ENCODE data around the gene TAB2.
"Not testable (repeated sequence)": the region's sequence is repeated elsewhere in the genome, so short reads cannot be mapped to it uniquely, and the experiment has no call there.

TAB2 gene

GRCh38 chr6:149334682-149335160 is 17.2 kb downstream of the TAB2 start:
- H3K4me3 Mint-ChIP-seq: peak overlapping the region; percentile 61
- peak overlapping the region; percentile 89 for H3K27ac Mint-ChIP-seq

GRCh38 chr6:149335924-149336608 is 18.6 kb downstream of the TAB2 start:
- peaks cover 87% of the 10 kb centered on the region for H3K4me1 Mint-ChIP-seq (ENCODE audit: low read depth)
- no peaks in the 10 kb centered on the region for H3K9me3 Mint-ChIP-seq (ENCODE audit: low read depth)
- H3K36me3 Mint-ChIP-seq: peaks cover 7% of the 10 kb centered on the region
- H3K4me3 Mint-ChIP-seq: peak overlapping the region; percentile 74
- H3K27ac Mint-ChIP-seq: peak overlapping the region; percentile 93
- H3K27me3 Mint-ChIP-seq: no peaks in the 10 kb centered on the region

More at GRCh38 chr6:149334682-149335160, 17.2 kb downstream of the TAB2 start:
- Mint-ChIP-seq H3K9me3 (ENCODE audit: low read depth) (no peaks in the 10 kb centered on the region), H3K27me3 (no peaks in the 10 kb centered on the region), H3K4me1 (ENCODE audit: low read depth) (peaks cover 88% of the 10 kb centered on the region), H3K36me3 (peaks cover 7% of the 10 kb centered on the region)

GRCh38 chr6:149336609-149336928 is 19.1 kb downstream of the TAB2 start:
- H3K4me1 Mint-ChIP-seq (ENCODE audit: low read depth): peaks cover 87% of the 10 kb centered on the region
- H3K27ac Mint-ChIP-seq: peak overlapping the region; percentile 93
- peak overlapping the region; percentile 74 for H3K4me3 Mint-ChIP-seq
- no peaks in the 10 kb centered on the region for H3K27me3 Mint-ChIP-seq
- H3K36me3 Mint-ChIP-seq: peaks cover 7% of the 10 kb centered on the region
- no peaks in the 10 kb centered on the region for H3K9me3 Mint-ChIP-seq (ENCODE audit: low read depth)

GRCh38 chr6:149337320-149337719 is 19.8 kb downstream of the TAB2 start:
- peaks cover 7% of the 10 kb centered on the region for H3K36me3 Mint-ChIP-seq
- no peaks in the 10 kb centered on the region for H3K9me3 Mint-ChIP-seq (ENCODE audit: low read depth)
- H3K27ac Mint-ChIP-seq: peak overlapping the region; percentile 67
- peaks cover 87% of the 10 kb centered on the region for H3K4me1 Mint-ChIP-seq (ENCODE audit: low read depth)
- no peaks in the 10 kb centered on the region for H3K27me3 Mint-ChIP-seq
- H3K4me3 Mint-ChIP-seq: peak overlapping the region; percentile 41

- Mint-ChIP-seq H3K27ac (peak overlapping the region; percentile 90), H3K36me3 (peaks cover 7% of the 10 kb centered on the region), H3K27me3 (no peaks in the 10 kb centered on the region), H3K4me3 (peak overlapping the region; percentile 63), H3K9me3 (ENCODE audit: low read depth) (no peaks in the 10 kb centered on the region), H3K4me1 (ENCODE audit: low read depth) (peaks cover 89% of the 10 kb centered on the region)
Measured at GRCh38 chr6:149340200-149340599, 22.7 kb downstream of the TAB2 start.

- Mint-ChIP-seq H3K9me3 (ENCODE audit: low read depth) (no peaks in the 10 kb centered on the region), H3K4me3 (peak overlapping the region; percentile 67), H3K27ac (peak overlapping the region; percentile 95), H3K36me3 (peaks cover 10% of the 10 kb centered on the region), H3K27me3 (no peaks in the 10 kb centered on the region), H3K4me1 (ENCODE audit: low read depth) (peaks cover 85% of the 10 kb centered on the region)
Measured at GRCh38 chr6:149342525-149342924, 25.0 kb downstream of the TAB2 start.

GRCh38 chr6:149343501-149343900 is 26.0 kb downstream of the TAB2 start:
- peaks cover 12% of the 10 kb centered on the region for H3K36me3 Mint-ChIP-seq

GRCh38 chr6:149346078-149346477 is 28.6 kb downstream of the TAB2 start:
- Mint-ChIP-seq H3K27ac (peak overlapping the region; percentile 82), H3K4me3 (peak overlapping the region; percentile 52)

More at GRCh38 chr6:149343501-149343900, 26.0 kb downstream of the TAB2 start:
- H3K4me1 Mint-ChIP-seq (ENCODE audit: low read depth): peaks cover 82% of the 10 kb centered on the region
- H3K27ac Mint-ChIP-seq: peak overlapping the region; percentile 95
- H3K9me3 Mint-ChIP-seq (ENCODE audit: low read depth): no peaks in the 10 kb centered on the region
- H3K4me3 Mint-ChIP-seq: no peak overlapping the region
- H3K27me3 Mint-ChIP-seq: no peaks in the 10 kb centered on the region

GRCh38 chr6:149347067-149347466 is 29.6 kb downstream of the TAB2 start:
- no peak overlapping the region for H3K4me3 Mint-ChIP-seq
- H3K27ac Mint-ChIP-seq: no peak overlapping the region
- no peaks in the 10 kb centered on the region for H3K27me3 Mint-ChIP-seq
- H3K4me1 Mint-ChIP-seq (ENCODE audit: low read depth): peaks cover 81% of the 10 kb centered on the region
- H3K9me3 Mint-ChIP-seq (ENCODE audit: low read depth): no peaks in the 10 kb centered on the region
- peaks cover 12% of the 10 kb centered on the region for H3K36me3 Mint-ChIP-seq

More at GRCh38 chr6:149346078-149346477, 28.6 kb downstream of the TAB2 start:
- H3K36me3 Mint-ChIP-seq: peaks cover 12% of the 10 kb centered on the region
- no peaks in the 10 kb centered on the region for H3K27me3 Mint-ChIP-seq
- peaks cover 82% of the 10 kb centered on the region for H3K4me1 Mint-ChIP-seq (ENCODE audit: low read depth)
- H3K9me3 Mint-ChIP-seq (ENCODE audit: low read depth): no peaks in the 10 kb centered on the region

- not testable (repeated sequence) for H3K9me3 Mint-ChIP-seq (ENCODE audit: low read depth); H3K27me3 Mint-ChIP-seq
- peaks cover 77% of the 10 kb centered on the region for H3K4me1 Mint-ChIP-seq (ENCODE audit: low read depth)
- H3K4me3 Mint-ChIP-seq: peak overlapping the region; percentile 17
- peak overlapping the region; percentile 55 for H3K27ac Mint-ChIP-seq
- peaks cover 13% of the 10 kb centered on the region for H3K36me3 Mint-ChIP-seq
Measured at GRCh38 chr6:149349279-149349678, 31.8 kb downstream of the TAB2 start.

- peak overlapping the region; percentile 13 for H3K27ac Mint-ChIP-seq
- peaks cover 8% of the 10 kb centered on the region for H3K36me3 Mint-ChIP-seq
- no peaks in the 10 kb centered on the region for H3K27me3 Mint-ChIP-seq
- H3K9me3 Mint-ChIP-seq (ENCODE audit: low read depth): no peaks in the 10 kb centered on the region
- peaks cover 85% of the 10 kb centered on the region for H3K4me1 Mint-ChIP-seq (ENCODE audit: low read depth)
- H3K4me3 Mint-ChIP-seq: no peak overlapping the region
Measured at GRCh38 chr6:149354009-149354408, 36.5 kb downstream of the TAB2 start.

- peaks cover 12% of the 10 kb centered on the region for H3K36me3 Mint-ChIP-seq
- H3K27me3 Mint-ChIP-seq: no peaks in the 10 kb centered on the region
- no peak overlapping the region for H3K4me3 Mint-ChIP-seq
- H3K4me1 Mint-ChIP-seq (ENCODE audit: low read depth): peaks cover 84% of the 10 kb centered on the region
- peak overlapping the region; percentile 64 for H3K27ac Mint-ChIP-seq
- H3K9me3 Mint-ChIP-seq (ENCODE audit: low read depth): no peaks in the 10 kb centered on the region
Measured at GRCh38 chr6:149356081-149356750, 38.7 kb downstream of the TAB2 start.

- H3K36me3 Mint-ChIP-seq: peaks cover 20% of the 10 kb centered on the region
- H3K4me1 Mint-ChIP-seq (ENCODE audit: low read depth): peaks cover 84% of the 10 kb centered on the region
- H3K27me3 Mint-ChIP-seq: no peaks in the 10 kb centered on the region
- H3K27ac Mint-ChIP-seq: peak overlapping the region; percentile 77
- peak overlapping the region; percentile 23 for H3K4me3 Mint-ChIP-seq
- H3K9me3 Mint-ChIP-seq (ENCODE audit: low read depth): peaks cover 9% of the 10 kb centered on the region
Measured at GRCh38 chr6:149357726-149358538, 40.4 kb downstream of the TAB2 start.

- H3K4me3 Mint-ChIP-seq: peak overlapping the region; percentile 1
- H3K27ac Mint-ChIP-seq: peak overlapping the region; percentile 77
- H3K4me1 Mint-ChIP-seq (ENCODE audit: low read depth): peaks cover 87% of the 10 kb centered on the region
- H3K9me3 Mint-ChIP-seq (ENCODE audit: low read depth): peaks cover 9% of the 10 kb centered on the region
- H3K36me3 Mint-ChIP-seq: peaks cover 20% of the 10 kb centered on the region
- no peaks in the 10 kb centered on the region for H3K27me3 Mint-ChIP-seq
Measured at GRCh38 chr6:149359440-149359839, 41.9 kb downstream of the TAB2 start.

GRCh38 chr6:149360536-149360935 is 43.0 kb downstream of the TAB2 start:
- H3K4me1 Mint-ChIP-seq (ENCODE audit: low read depth): peaks cover 85% of the 10 kb centered on the region
- no peak overlapping the region for H3K4me3 Mint-ChIP-seq
- peaks cover 9% of the 10 kb centered on the region for H3K9me3 Mint-ChIP-seq (ENCODE audit: low read depth)
- H3K27me3 Mint-ChIP-seq: no peaks in the 10 kb centered on the region
- peak overlapping the region; percentile 88 for H3K27ac Mint-ChIP-seq
- H3K36me3 Mint-ChIP-seq: peaks cover 17% of the 10 kb centered on the region

All from activated naive CD8-positive, alpha-beta T cell (primary cell).